IPS-18a (cell line): ENCODE results near the gene DOCK9.

Experiments used
- H3K27ac ChIP-seq: one replicate; pipeline ENCODE4 v1.5.1; 2013; ENCODE audit warnings: low read length
- H3K27me3 ChIP-seq: one replicate; pipeline ENCODE4 v1.6.1; 2013; ENCODE audit warnings: mild to moderate bottlenecking, low read length; ENCODE audit not compliant: control insufficient read depth, insufficient read depth
- H3K36me3 ChIP-seq: one replicate; pipeline ENCODE4 v1.6.1; 2013; ENCODE audit warnings: low read depth, low read length; ENCODE audit not compliant: control insufficient read depth
- H3K4me1 ChIP-seq: one replicate; pipeline ENCODE4 v1.6.1; 2013; ENCODE audit warnings: low read depth, low read length; ENCODE audit not compliant: control insufficient read depth
- H3K4me3 ChIP-seq: one replicate; pipeline ENCODE4 v1.5.1; 2013; ENCODE audit warnings: low read length
- H3K9ac ChIP-seq: one replicate; pipeline ENCODE4 v1.6.1; 2013; ENCODE audit warnings: mild to moderate bottlenecking, low read length, moderate library complexity
- H3K9me3 ChIP-seq: one replicate; pipeline ENCODE4 v1.6.1; 2013; ENCODE audit warnings: low read depth, low read length; ENCODE audit not compliant: control insufficient read depth

DOCK9 gene

DNA sequence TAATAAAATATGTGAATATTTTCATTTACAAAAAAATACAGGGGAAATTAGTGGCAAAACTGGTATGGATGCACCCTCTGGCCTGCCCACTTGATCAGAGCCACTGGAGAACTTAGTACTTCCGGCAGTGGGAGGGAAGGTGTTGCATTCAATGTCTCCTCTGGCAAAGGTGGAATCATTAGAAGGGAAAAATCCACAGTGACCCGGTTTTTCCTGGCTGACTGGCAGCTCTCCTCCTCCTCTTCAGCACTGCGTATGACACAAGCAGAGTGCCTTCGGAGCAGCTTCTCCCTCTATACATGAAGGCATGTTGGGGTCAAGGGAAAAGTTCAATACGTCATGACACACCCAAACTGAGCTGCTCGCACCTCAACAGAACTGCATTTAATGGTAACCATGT is 123.4 kb downstream of the DOCK9 start:
- Histone ChIP-seq H3K36me3 (no peaks in the 10 kb centered on the region), H3K9ac (no peak overlapping the region), H3K9me3 (no peaks in the 10 kb centered on the region), H3K27ac (no peak overlapping the region), H3K4me1 (no peaks in the 10 kb centered on the region), H3K4me3 (no peak overlapping the region), H3K27me3 (no peaks in the 10 kb centered on the region)

DNA sequence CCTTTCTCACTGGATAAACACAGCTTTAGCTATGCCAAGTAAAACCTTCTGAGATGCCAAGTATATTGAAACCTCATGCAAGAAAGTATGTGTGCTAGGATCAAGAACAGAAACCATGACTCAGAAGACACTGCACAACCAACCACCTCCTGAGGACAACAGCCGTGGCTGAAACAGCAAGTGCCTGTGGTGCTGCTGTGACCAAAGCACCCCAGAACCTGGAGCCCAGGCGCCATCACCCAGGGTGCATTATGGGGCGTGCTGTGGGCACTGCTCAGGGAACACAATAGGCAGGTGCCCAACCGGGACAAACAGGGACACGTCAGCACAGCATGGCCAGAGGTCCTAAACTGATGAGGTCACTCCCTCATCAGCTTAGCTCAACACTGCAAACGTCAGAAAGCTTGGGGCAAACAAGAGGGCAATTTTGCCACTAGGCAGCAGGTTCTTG is 124.1 kb downstream of the DOCK9 start:
- H3K27ac ChIP-seq, result no peak overlapping the region
- no peak overlapping the region for H3K4me3 ChIP-seq
- no peaks in the 10 kb centered on the region for H3K9me3 ChIP-seq
- no peak overlapping the region for H3K9ac ChIP-seq
- no peaks in the 10 kb centered on the region for H3K4me1 ChIP-seq
- H3K36me3 ChIP-seq, result no peaks in the 10 kb centered on the region
- no peaks in the 10 kb centered on the region for H3K27me3 ChIP-seq

DNA sequence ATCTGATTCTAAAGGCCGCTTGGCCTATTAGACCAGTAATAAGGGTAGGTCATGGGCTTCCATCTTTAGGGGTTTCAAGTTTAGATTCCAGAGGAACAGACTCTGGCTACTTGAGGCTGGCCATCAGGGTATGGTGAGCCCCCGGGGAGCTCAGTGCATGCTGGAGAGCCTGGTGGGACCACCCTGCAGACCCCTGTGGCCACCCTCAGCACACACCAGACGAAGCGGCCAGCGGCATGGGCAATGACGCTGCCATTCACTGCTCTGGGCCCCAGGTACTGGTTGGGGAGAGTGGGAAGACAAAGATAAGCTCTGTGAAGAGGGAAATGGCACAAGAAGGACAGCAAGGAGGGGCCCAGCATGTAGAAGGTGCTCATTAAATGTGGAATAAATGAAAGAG is 126.6 kb downstream of the DOCK9 start:
- peaks cover 5% of the 10 kb centered on the region for H3K4me1 ChIP-seq
- H3K4me3 ChIP-seq, result no peak overlapping the region
- H3K36me3 ChIP-seq, result no peaks in the 10 kb centered on the region

DNA sequence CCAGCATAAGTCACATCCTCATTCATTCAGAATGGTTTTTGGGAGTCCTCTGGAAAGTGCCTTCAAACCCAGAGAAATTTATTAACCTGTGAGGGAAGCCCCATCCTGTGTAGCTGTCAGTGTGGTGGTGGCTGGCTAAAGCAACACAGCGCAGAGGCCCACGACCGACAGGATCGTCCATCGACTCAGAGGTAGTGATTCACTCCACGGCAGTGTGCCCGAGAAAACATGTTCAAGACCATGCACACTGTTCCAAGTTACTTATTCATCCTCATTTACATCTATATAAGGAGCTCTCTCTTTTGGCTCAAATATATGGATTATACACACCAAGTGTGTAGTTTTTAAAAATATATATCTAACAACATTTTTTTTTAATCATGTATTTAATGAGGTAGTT is 129.1 kb downstream of the DOCK9 start:
- Histone ChIP-seq H3K4me3 (no peak overlapping the region), H3K27me3 (no peaks in the 10 kb centered on the region), H3K9me3 (no peaks in the 10 kb centered on the region), H3K27ac (no peak overlapping the region), H3K36me3 (no peaks in the 10 kb centered on the region), H3K4me1 (peaks cover 5% of the 10 kb centered on the region), H3K9ac (no peak overlapping the region)

More for the DNA sequence above, 126.6 kb downstream of the DOCK9 start:
- no peak overlapping the region for H3K27ac ChIP-seq
- H3K27me3 ChIP-seq, result no peaks in the 10 kb centered on the region
- H3K9me3 ChIP-seq, result no peaks in the 10 kb centered on the region
- H3K9ac ChIP-seq, result no peak overlapping the region

DNA sequence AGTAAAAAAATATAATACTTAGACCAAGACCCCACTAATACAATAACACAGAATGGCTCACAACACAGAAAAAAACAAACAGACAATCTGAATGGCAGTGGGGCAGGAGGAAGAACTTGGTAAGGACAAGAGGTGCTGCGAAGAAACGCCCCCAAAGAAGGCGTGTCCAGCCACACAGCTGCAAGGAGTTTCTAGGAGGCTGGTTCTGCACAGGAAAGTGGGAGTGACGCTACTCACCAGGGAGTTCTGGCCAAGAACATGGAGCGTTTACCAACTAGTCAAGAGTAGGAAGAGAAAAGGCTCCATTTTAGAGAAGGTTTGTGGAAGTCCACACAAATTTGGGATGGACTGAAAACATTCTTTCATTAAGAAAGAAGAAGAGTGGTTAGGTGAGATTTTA is 130.1 kb downstream of the DOCK9 start:
- Histone ChIP-seq H3K9me3 (no peaks in the 10 kb centered on the region), H3K36me3 (no peaks in the 10 kb centered on the region), H3K27me3 (no peaks in the 10 kb centered on the region), H3K9ac (no peak overlapping the region), H3K4me1 (peaks cover 5% of the 10 kb centered on the region), H3K4me3 (no peak overlapping the region), H3K27ac (no peak overlapping the region)

DNA sequence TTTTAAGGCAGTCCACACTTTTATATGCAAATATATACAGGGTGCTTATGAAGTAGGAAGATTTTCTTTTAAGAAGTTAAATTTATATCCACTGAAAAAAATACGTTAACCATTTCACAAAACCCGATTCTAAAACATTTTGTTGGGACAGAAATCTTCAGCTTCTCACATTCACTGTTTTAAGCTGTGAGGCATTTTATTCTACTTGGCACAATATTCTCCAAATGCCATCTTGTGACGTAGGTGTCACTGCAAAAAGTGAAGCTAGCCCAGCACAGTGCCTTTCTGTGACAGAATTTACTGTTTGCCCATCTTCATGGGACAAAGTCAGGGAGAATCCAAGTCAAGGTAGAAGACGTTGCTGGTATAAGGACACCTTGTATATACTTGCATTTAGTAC is 130.9 kb downstream of the DOCK9 start:
- Histone ChIP-seq H3K4me3 (no peak overlapping the region), H3K27ac (no peak overlapping the region), H3K36me3 (no peaks in the 10 kb centered on the region), H3K9me3 (no peaks in the 10 kb centered on the region), H3K9ac (no peak overlapping the region), H3K4me1 (peaks cover 5% of the 10 kb centered on the region), H3K27me3 (no peaks in the 10 kb centered on the region)

DNA sequence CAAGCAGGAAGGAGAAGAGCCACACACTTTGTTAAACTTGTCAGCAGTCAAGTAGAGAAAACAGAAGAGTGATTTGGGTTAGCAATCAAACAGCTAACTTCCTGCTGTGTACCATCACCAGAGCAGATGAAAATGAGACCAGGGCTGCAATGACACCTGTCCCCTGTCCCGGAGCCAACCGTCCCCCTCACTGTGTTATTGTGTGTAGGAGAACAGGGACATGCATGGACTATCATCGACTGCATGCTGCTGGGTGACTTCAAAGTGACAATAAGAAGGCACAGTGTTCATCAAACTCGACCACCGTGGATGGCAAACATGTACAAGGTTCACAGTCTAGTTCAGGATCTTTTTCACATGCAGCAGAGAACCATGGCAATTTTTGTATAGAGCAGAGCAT is 131.3 kb downstream of the DOCK9 start:
- H3K36me3 ChIP-seq, result no peaks in the 10 kb centered on the region

DNA sequence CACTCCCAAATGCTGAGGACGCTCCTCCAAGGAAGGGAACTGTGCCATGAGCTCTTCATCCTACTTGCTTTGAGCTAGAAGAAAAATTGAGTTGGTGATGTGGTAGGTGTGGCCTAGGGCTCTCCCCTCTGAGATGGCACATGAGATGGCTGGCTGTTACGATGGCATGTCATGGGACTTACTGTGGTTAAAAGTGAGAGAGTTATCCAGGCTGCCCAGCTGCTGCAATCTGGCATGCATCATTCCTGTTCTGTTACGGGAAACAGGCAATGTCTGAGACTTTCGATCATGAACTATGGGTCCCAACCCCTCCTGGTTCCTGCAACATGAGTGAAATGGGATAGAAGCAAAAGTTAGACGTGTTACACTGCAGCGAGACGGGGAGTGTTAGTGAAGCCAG is 132.1 kb downstream of the DOCK9 start:
- no peaks in the 10 kb centered on the region for H3K36me3 ChIP-seq
- no peaks in the 10 kb centered on the region for H3K9me3 ChIP-seq
- no peak overlapping the region for H3K9ac ChIP-seq
- no peaks in the 10 kb centered on the region for H3K27me3 ChIP-seq
- no peak overlapping the region for H3K27ac ChIP-seq
- H3K4me1 ChIP-seq, result peaks cover 5% of the 10 kb centered on the region
- H3K4me3 ChIP-seq, result no peak overlapping the region

More for the DNA sequence above, 131.3 kb downstream of the DOCK9 start:
- no peaks in the 10 kb centered on the region for H3K9me3 ChIP-seq
- no peak overlapping the region for H3K27ac ChIP-seq
- H3K9ac ChIP-seq, result no peak overlapping the region
- H3K4me3 ChIP-seq, result no peak overlapping the region
- peaks cover 5% of the 10 kb centered on the region for H3K4me1 ChIP-seq
- H3K27me3 ChIP-seq, result no peaks in the 10 kb centered on the region

DNA sequence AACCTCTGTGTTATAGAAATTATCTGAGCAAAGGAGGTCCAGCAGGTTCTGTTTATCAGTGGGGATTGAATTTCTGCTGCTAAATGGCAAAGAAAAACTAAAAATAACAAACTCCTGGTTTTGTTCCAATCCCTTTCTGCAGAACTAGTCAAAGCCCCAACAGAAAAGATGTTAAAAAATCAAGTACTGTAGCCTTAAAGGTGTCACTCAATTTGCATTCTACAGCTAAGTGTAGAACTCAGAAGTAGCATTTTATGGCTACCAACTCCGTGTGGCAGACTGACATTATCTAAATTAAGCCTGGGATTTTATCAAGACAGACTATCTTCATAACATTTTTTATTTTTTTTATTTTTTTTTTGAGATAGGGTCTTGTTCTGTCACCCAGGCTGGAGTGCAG is 133.8 kb downstream of the DOCK9 start:
- H3K9ac ChIP-seq, result no peak overlapping the region
- H3K27ac ChIP-seq, result no peak overlapping the region
- H3K27me3 ChIP-seq, result no peaks in the 10 kb centered on the region
- peaks cover 13% of the 10 kb centered on the region for H3K4me1 ChIP-seq
- H3K9me3 ChIP-seq, result no peaks in the 10 kb centered on the region
- H3K4me3 ChIP-seq, result no peak overlapping the region
- H3K36me3 ChIP-seq, result no peaks in the 10 kb centered on the region

DNA sequence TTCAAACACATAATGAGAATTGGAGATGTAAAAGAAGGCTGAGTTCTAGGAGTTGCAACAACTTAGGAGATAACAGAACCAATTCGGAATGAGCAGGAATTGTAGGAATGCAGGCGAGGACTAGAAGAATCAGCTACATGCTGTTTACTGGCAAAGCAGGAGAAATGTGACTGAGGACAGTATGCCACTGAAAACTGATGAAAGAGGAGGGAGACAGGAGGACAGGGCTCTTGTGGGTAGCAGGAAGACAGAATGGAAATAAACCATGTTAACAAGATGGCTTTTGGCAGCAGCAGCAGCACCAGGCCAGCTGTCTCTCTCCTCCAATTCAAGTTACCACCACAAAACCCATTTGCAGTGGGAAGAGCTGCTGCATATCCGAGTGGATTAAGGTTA is 134.4 kb downstream of the DOCK9 start:
- Histone ChIP-seq H3K27me3 (no peaks in the 10 kb centered on the region), H3K9ac (no peak overlapping the region), H3K9me3 (no peaks in the 10 kb centered on the region), H3K27ac (no peak overlapping the region), H3K36me3 (no peaks in the 10 kb centered on the region), H3K4me3 (no peak overlapping the region), H3K4me1 (peaks cover 13% of the 10 kb centered on the region)

DNA sequence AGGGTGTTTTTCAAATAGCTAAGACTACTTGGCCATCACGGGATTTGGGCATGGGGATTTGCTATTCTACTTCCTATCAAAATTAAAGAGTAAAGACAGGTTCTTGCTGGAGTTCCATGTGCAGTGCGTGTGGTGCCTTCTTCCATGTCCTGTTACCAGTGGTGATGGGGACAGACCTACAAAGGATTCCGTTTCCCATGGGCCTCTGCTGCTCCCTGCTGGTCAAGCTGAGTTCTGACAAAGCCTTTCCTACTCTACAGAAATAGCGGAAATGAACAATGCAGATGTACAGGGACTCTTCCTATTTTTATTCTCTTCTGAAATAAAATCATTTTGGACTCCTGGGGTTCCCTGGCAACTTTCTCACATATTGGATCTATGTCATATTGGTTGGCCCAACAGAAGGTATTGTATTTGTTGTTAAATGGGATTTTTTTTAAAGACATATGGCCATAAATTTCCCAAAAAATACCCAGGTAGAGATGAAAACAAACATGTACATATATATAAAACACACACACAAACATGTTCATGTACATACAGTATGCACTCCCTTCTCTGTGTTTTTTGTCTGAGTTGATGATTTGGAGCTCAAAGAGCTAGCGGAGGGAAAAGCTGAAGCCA is 134.9 kb downstream of the DOCK9 start:
- no peaks in the 10 kb centered on the region for H3K36me3 ChIP-seq
- H3K27me3 ChIP-seq, result no peaks in the 10 kb centered on the region

DNA sequence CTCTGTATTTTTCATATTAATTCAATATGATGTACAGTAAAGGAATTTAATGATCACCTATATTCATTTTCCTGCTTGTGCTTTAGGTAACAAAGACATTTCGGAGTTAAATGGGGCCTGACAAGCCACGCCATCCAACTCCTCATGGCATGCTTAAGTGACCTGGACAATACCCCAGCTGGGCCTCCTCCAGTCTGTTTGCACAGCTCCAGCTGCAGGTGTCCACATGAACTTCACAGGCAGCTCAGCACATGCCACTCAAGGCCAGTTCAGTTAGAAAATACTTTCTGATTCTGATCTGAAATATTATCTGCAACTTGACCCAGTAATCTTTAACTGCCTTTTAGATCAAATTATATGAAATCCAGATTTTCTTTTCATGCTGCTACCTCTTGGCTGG is 135.8 kb downstream of the DOCK9 start:
- no peak overlapping the region for H3K4me3 ChIP-seq
- H3K27ac ChIP-seq, result no peak overlapping the region
- H3K9ac ChIP-seq, result no peak overlapping the region
- H3K36me3 ChIP-seq, result no peaks in the 10 kb centered on the region
- H3K4me1 ChIP-seq, result peaks cover 8% of the 10 kb centered on the region
- H3K9me3 ChIP-seq, result no peaks in the 10 kb centered on the region
- no peaks in the 10 kb centered on the region for H3K27me3 ChIP-seq

More for the DNA sequence above, 134.9 kb downstream of the DOCK9 start:
- Histone ChIP-seq H3K9me3 (no peaks in the 10 kb centered on the region), H3K4me1 (peaks cover 12% of the 10 kb centered on the region), H3K27ac (no peak overlapping the region), H3K9ac (no peak overlapping the region), H3K4me3 (no peak overlapping the region)
